ENCODE results near the gene MZB1.

DNA sequence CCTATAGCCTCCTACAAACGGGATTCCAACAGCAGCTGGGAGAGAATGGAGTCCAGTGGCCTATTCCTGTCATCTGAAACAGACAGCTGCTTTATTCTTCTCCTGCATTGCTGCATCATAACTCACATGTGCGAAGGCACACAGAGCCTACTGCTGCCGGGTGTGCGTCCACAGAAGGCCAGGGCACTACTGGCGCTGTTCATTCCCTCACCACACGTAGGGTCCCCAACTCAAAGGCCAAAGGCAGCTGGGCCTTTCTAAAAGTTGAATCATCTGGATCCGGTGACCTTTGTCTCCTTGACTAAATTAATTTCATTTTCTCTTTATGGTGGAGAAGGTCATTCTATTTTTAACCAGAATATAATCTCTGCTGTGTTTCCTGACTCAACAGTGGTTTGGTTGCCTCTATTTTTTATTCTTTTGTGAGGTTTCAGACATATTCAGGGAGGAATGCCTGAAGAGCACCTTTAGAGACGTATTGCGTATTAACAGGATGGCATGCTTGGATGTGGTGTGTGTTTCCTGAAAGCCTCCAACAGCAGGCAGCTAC is 24.9 kb upstream of the MZB1 start:
- TF ChIP-seq, protein P1, sequence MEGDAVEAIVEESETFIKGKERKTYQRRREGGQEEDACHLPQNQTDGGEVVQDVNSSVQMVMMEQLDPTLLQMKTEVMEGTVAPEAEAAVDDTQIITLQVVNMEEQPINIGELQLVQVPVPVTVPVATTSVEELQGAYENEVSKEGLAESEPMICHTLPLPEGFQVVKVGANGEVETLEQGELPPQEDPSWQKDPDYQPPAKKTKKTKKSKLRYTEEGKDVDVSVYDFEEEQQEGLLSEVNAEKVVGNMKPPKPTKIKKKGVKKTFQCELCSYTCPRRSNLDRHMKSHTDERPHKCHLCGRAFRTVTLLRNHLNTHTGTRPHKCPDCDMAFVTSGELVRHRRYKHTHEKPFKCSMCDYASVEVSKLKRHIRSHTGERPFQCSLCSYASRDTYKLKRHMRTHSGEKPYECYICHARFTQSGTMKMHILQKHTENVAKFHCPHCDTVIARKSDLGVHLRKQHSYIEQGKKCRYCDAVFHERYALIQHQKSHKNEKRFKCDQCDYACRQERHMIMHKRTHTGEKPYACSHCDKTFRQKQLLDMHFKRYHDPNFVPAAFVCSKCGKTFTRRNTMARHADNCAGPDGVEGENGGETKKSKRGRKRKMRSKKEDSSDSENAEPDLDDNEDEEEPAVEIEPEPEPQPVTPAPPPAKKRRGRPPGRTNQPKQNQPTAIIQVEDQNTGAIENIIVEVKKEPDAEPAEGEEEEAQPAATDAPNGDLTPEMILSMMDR (IDR thresholded peaks at IDR 0.05), result no peak
- TF ChIP-seq EP300 (IDR thresholded peaks at IDR 0.05), result no peak
